Dendritic cell treated with granulocyte-macrophage colony-stimulating factor and Interleukin-4, amounts not matched to agents 40 ng/mL and 50 ng/mL, for 4 days (primary cell): ENCODE data around the gene RAPGEF5.

ENCODE experiments used
- H3K27ac Mint-ChIP-seq: one replicate; pipeline ENCODE4 v1.8.0; 2022; ENCODE audit warnings: mild to moderate bottlenecking, mixed read lengths
- H3K27me3 Mint-ChIP-seq: one replicate; pipeline ENCODE4 v1.8.0; 2022; ENCODE audit warnings: mild to moderate bottlenecking, mixed read lengths
- H3K36me3 Mint-ChIP-seq: one replicate; pipeline ENCODE4 v1.8.0; 2022; ENCODE audit warnings: low read depth, mixed read lengths
- H3K4me1 Mint-ChIP-seq: one replicate; pipeline ENCODE4 v1.8.0; 2022; ENCODE audit warnings: low read depth, mixed read lengths
- H3K4me3 Mint-ChIP-seq: one replicate; pipeline ENCODE4 v1.8.0; 2022; ENCODE audit warnings: mild to moderate bottlenecking, moderate library complexity, mixed read lengths
- H3K9me3 Mint-ChIP-seq: one replicate; pipeline ENCODE4 v1.8.0; 2022; ENCODE audit warnings: mixed read lengths
- intact Hi-C: fragments of 100-400 bp; cut with micrococcal nuclease; formaldehyde crosslinking; loops from one replicate; pipeline ENCODE4 v1.15.0; 2022

The RAPGEF5 gene

GRCh38 chr7:22356701-22357310, at the start of gene RAPGEF5:
Gene RAPGEF5 (minus strand): TSS chr7:22357154. CDS start chr7:22357060, 94 bp downstream.
- Mint-ChIP-seq H3K9me3 (no peaks in the 10 kb centered on the region), H3K4me1 (no peaks in the 10 kb centered on the region), H3K27ac (no peak within 1 kb of the TSS), H3K36me3 (no peaks in the 10 kb centered on the region), H3K27me3 (peaks cover 32% of the 10 kb centered on the region), H3K4me3 (no peak within 1 kb of the TSS)
- intact Hi-C loops, result no loop called here

- no peaks in the 10 kb centered on the region for H3K4me1 Mint-ChIP-seq
- H3K27ac Mint-ChIP-seq, result no peak overlapping the region
- intact Hi-C loops, result no loop called here
- no peaks in the 10 kb centered on the region for H3K36me3 Mint-ChIP-seq
- no peaks in the 10 kb centered on the region for H3K9me3 Mint-ChIP-seq
- H3K27me3 Mint-ChIP-seq, result no peaks in the 10 kb centered on the region
- no peak overlapping the region for H3K4me3 Mint-ChIP-seq
Observed at GRCh38 chr7:22406715-22407114, 49.8 kb upstream of the RAPGEF5 start.

- Mint-ChIP-seq H3K27me3 (no peaks in the 10 kb centered on the region), H3K27ac (no peak overlapping the region), H3K4me3 (no peak overlapping the region), H3K9me3 (no peaks in the 10 kb centered on the region), H3K4me1 (no peaks in the 10 kb centered on the region), H3K36me3 (no peaks in the 10 kb centered on the region)
- intact Hi-C loops, result no loop called here
Observed at GRCh38 chr7:22404421-22405023, 47.6 kb upstream of the RAPGEF5 start.

GRCh38 chr7:22403344-22403743, 46.4 kb upstream of the RAPGEF5 start:
- no peaks in the 10 kb centered on the region for H3K27me3 Mint-ChIP-seq
- no peak overlapping the region for H3K27ac Mint-ChIP-seq
- no peaks in the 10 kb centered on the region for H3K36me3 Mint-ChIP-seq
- no peaks in the 10 kb centered on the region for H3K4me1 Mint-ChIP-seq
- H3K9me3 Mint-ChIP-seq, result no peaks in the 10 kb centered on the region
- intact Hi-C loops, result no loop called here
- H3K4me3 Mint-ChIP-seq, result no peak overlapping the region

- H3K4me3 Mint-ChIP-seq, result no peak overlapping the region
- no peak overlapping the region for H3K27ac Mint-ChIP-seq
Observed at GRCh38 chr7:22402250-22402649, 45.3 kb upstream of the RAPGEF5 start.

GRCh38 chr7:22400936-22401553, 44.1 kb upstream of the RAPGEF5 start:
- Mint-ChIP-seq H3K4me3 (no peak overlapping the region), H3K27me3 (no peaks in the 10 kb centered on the region), H3K36me3 (no peaks in the 10 kb centered on the region), H3K27ac (no peak overlapping the region), H3K4me1 (no peaks in the 10 kb centered on the region), H3K9me3 (no peaks in the 10 kb centered on the region)
- intact Hi-C loops, result no loop called here

More at GRCh38 chr7:22402250-22402649, 45.3 kb upstream of the RAPGEF5 start:
- intact Hi-C loops, result no loop called here
- no peaks in the 10 kb centered on the region for H3K9me3 Mint-ChIP-seq
- no peaks in the 10 kb centered on the region for H3K27me3 Mint-ChIP-seq
- no peaks in the 10 kb centered on the region for H3K4me1 Mint-ChIP-seq
- H3K36me3 Mint-ChIP-seq, result no peaks in the 10 kb centered on the region

GRCh38 chr7:22400150-22400814, 43.3 kb upstream of the RAPGEF5 start:
- no peak overlapping the region for H3K27ac Mint-ChIP-seq
- H3K36me3 Mint-ChIP-seq, result no peaks in the 10 kb centered on the region
- no peaks in the 10 kb centered on the region for H3K4me1 Mint-ChIP-seq
- H3K27me3 Mint-ChIP-seq, result no peaks in the 10 kb centered on the region
- intact Hi-C loops, result no loop called here
- H3K9me3 Mint-ChIP-seq, result no peaks in the 10 kb centered on the region
- H3K4me3 Mint-ChIP-seq, result no peak overlapping the region

GRCh38 chr7:22399546-22399945, 42.6 kb upstream of the RAPGEF5 start:
- intact Hi-C loops, result no loop called here
- H3K27me3 Mint-ChIP-seq, result no peaks in the 10 kb centered on the region
- no peak overlapping the region for H3K27ac Mint-ChIP-seq
- H3K36me3 Mint-ChIP-seq, result no peaks in the 10 kb centered on the region
- H3K4me1 Mint-ChIP-seq, result no peaks in the 10 kb centered on the region
- no peaks in the 10 kb centered on the region for H3K9me3 Mint-ChIP-seq
- no peak overlapping the region for H3K4me3 Mint-ChIP-seq

GRCh38 chr7:22399091-22399490, 42.1 kb upstream of the RAPGEF5 start:
- Mint-ChIP-seq H3K27ac (no peak overlapping the region), H3K27me3 (no peaks in the 10 kb centered on the region), H3K9me3 (no peaks in the 10 kb centered on the region), H3K36me3 (no peaks in the 10 kb centered on the region), H3K4me3 (no peak overlapping the region), H3K4me1 (no peaks in the 10 kb centered on the region)
- intact Hi-C loops, result no loop called here

- Mint-ChIP-seq H3K36me3 (no peaks in the 10 kb centered on the region), H3K27ac (no peak overlapping the region), H3K4me1 (no peaks in the 10 kb centered on the region), H3K27me3 (no peaks in the 10 kb centered on the region), H3K9me3 (no peaks in the 10 kb centered on the region), H3K4me3 (no peak overlapping the region)
- intact Hi-C loops, result no loop called here
Observed at GRCh38 chr7:22397981-22398380, 41.0 kb upstream of the RAPGEF5 start.

- no peaks in the 10 kb centered on the region for H3K4me1 Mint-ChIP-seq
- intact Hi-C loops, result no loop called here
- no peak overlapping the region for H3K4me3 Mint-ChIP-seq
- H3K27me3 Mint-ChIP-seq, result no peaks in the 10 kb centered on the region
- no peak overlapping the region for H3K27ac Mint-ChIP-seq
- no peaks in the 10 kb centered on the region for H3K36me3 Mint-ChIP-seq
- no peaks in the 10 kb centered on the region for H3K9me3 Mint-ChIP-seq
Observed at GRCh38 chr7:22395222-22395621, 38.3 kb upstream of the RAPGEF5 start.

- Mint-ChIP-seq H3K9me3 (no peaks in the 10 kb centered on the region), H3K4me1 (no peaks in the 10 kb centered on the region)
Observed at GRCh38 chr7:22394739-22395138, 37.8 kb upstream of the RAPGEF5 start.

GRCh38 chr7:22393913-22394729, 37.2 kb upstream of the RAPGEF5 start:
- intact Hi-C loops, result no loop called here

More at GRCh38 chr7:22394739-22395138, 37.8 kb upstream of the RAPGEF5 start:
- Mint-ChIP-seq H3K4me3 (no peak overlapping the region), H3K27me3 (no peaks in the 10 kb centered on the region), H3K36me3 (no peaks in the 10 kb centered on the region), H3K27ac (no peak overlapping the region)
- intact Hi-C loops, result no loop called here

GRCh38 chr7:22390516-22390915, 33.6 kb upstream of the RAPGEF5 start:
- Mint-ChIP-seq H3K9me3 (no peaks in the 10 kb centered on the region), H3K4me3 (no peak overlapping the region)
- intact Hi-C loops, result no loop called here

More at GRCh38 chr7:22393913-22394729, 37.2 kb upstream of the RAPGEF5 start:
- H3K4me3 Mint-ChIP-seq, result no peak overlapping the region
- H3K4me1 Mint-ChIP-seq, result no peaks in the 10 kb centered on the region
- H3K27ac Mint-ChIP-seq, result no peak overlapping the region
- no peaks in the 10 kb centered on the region for H3K36me3 Mint-ChIP-seq
- H3K27me3 Mint-ChIP-seq, result no peaks in the 10 kb centered on the region
- H3K9me3 Mint-ChIP-seq, result no peaks in the 10 kb centered on the region

More at GRCh38 chr7:22390516-22390915, 33.6 kb upstream of the RAPGEF5 start:
- Mint-ChIP-seq H3K27me3 (no peaks in the 10 kb centered on the region), H3K36me3 (no peaks in the 10 kb centered on the region), H3K27ac (no peak overlapping the region), H3K4me1 (no peaks in the 10 kb centered on the region)
